HEK293T (cell line): ENCODE results near the gene SERPINA3.

Experiments
- CTCF ChIA-PET: fragments of 350-600 bp; formaldehyde crosslinking; extraction: SDS; loops from one replicate; lab custom pipeline; 2021; ENCODE audit warnings: antibody characterized with exemption, inconsistent platforms; lab: Yijun Ruan, JAX
- POLR2A ChIA-PET: fragments of 350-600 bp; formaldehyde crosslinking; extraction: SDS; loops from one replicate; lab custom pipeline; 2020; ENCODE audit warnings: antibody characterized with exemption, inconsistent platforms; lab: Yijun Ruan, JAX
- DNase-seq: peaks from one replicate; pipeline ENCODE4 v3.0.0; 2012; ENCODE audit warnings: mixed read lengths; ENCODE audit errors: extremely low spot score
- ARNT ChIP-seq: fragments of 450-650 bp; IDR thresholded peaks from 2 replicates; pipeline ENCODE4 v1.6.1; 2017; ENCODE audit warnings: mild to moderate bottlenecking
- BHLHE40 ChIP-seq: fragments of 450-650 bp; IDR thresholded peaks from 2 replicates; pipeline ENCODE4 v1.6.1; 2016; ENCODE audit warnings: mild to moderate bottlenecking, moderate library complexity, borderline replicate concordance
- CTBP1 ChIP-seq: fragments of 450-650 bp; IDR thresholded peaks from 2 replicates; pipeline ENCODE4 v1.6.1; 2016; ENCODE audit warnings: borderline replicate concordance
- ELF4 ChIP-seq: fragments of 450-650 bp; IDR thresholded peaks from 2 replicates; pipeline ENCODE4 v1.6.1; 2017; ENCODE audit warnings: antibody characterized with exemption
- FOXA1 ChIP-seq: fragments of 450-650 bp; IDR thresholded peaks from 2 replicates; pipeline ENCODE4 v1.6.1; 2016; ENCODE audit warnings: mild to moderate bottlenecking
- FOXK2 ChIP-seq: fragments of 450-650 bp; IDR thresholded peaks from 2 replicates; pipeline ENCODE4 v1.6.1; 2016; ENCODE audit warnings: mild to moderate bottlenecking
- FOXM1 ChIP-seq: fragments of 450-650 bp; IDR thresholded peaks from 2 replicates; pipeline ENCODE4 v1.6.1; 2017; ENCODE audit warnings: mild to moderate bottlenecking, borderline replicate concordance
- HDGF ChIP-seq: fragments of 450-650 bp; IDR thresholded peaks from 2 replicates; pipeline ENCODE4 v1.6.1; 2017; ENCODE audit warnings: antibody characterized with exemption, borderline replicate concordance
- L3MBTL2 ChIP-seq: fragments of 450-650 bp; conservative IDR thresholded peaks from 2 replicates; pipeline ENCODE4 v1.6.1; 2016; ENCODE audit warnings: mild to moderate bottlenecking
- LEF1 ChIP-seq: fragments of 450-650 bp; IDR thresholded peaks from 2 replicates; pipeline ENCODE4 v1.6.1; 2017; ENCODE audit warnings: mild to moderate bottlenecking, borderline replicate concordance
- NFRKB ChIP-seq: fragments of 450-650 bp; IDR thresholded peaks from 2 replicates; pipeline ENCODE4 v1.6.1; 2016; ENCODE audit warnings: mild to moderate bottlenecking, moderate library complexity
- SP1 ChIP-seq: fragments of 450-650 bp; IDR thresholded peaks from 2 replicates; pipeline ENCODE4 v1.6.1; 2017
- SUZ12 ChIP-seq: fragments of 450-650 bp; IDR thresholded peaks from 2 replicates; pipeline ENCODE4 v1.6.1; 2016; ENCODE audit warnings: mild to moderate bottlenecking
- TARDBP ChIP-seq: fragments of 450-650 bp; IDR thresholded peaks from 2 replicates; pipeline ENCODE4 v1.6.1; 2016
- ZNF384 ChIP-seq: fragments of 450-650 bp; IDR thresholded peaks from 2 replicates; pipeline ENCODE4 v1.6.1; 2016
- TF ChIP-seq, protein P1 (sequence below): fragments of 450-650 bp; IDR thresholded peaks from 2 replicates; pipeline ENCODE4 v1.6.1; 2016

Gene SERPINA3

DNA sequence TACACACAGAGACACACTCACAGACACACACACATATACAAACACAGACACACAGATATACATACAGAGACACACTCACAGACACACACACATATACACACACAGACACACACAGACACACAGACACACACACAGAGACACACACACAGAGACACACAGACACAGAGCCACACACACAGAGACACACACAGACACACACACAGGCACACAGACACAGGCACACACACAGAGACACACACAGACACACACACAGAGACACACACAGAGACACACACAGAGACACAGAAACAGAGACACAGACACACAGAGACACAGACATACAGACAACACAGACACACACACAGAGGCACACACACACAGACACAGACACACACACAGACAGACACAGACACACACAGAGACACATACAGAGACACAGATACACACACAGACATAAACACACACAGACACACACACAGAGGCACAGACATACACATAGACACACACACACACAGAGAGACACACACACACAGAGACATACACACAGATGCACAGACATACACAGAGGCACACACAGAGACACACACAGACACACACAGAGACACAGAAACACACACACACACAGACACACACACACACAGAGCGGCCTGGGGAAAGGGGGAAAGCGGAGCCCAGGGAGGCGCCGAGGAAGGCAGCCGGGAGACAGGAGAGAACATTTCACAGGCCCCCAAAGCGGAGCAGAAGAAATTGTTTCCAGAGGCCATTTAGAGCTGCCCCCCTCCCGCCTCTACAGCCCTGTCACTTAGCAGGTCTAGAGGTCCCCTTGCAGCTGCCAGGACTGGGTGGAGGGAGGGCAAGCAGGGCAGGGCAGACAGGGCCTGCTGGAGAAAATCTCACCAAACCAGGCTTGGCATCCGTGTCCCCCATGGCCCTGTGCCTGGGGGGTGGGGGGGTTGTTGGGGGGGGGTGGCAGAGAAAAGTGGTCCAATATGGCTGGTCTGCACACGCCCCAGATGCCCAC is 38.9 kb downstream of the SERPINA3 start:
- ChIA-PET POLR2A (no interaction called here), CTCF (no interaction called here)
- TF ChIP-seq TARDBP (no peak), CTBP1 (no peak), ELF4 (no peak), HDGF (no peak), BHLHE40 (no peak), NFRKB (no peak), FOXK2 (no peak), LEF1 (no peak), FOXM1 (no peak), L3MBTL2 (no peak), SUZ12 (no peak), ZNF384 (no peak), FOXA1 (no peak), SP1 (no peak), ARNT (no peak)
- TF ChIP-seq, protein P1, sequence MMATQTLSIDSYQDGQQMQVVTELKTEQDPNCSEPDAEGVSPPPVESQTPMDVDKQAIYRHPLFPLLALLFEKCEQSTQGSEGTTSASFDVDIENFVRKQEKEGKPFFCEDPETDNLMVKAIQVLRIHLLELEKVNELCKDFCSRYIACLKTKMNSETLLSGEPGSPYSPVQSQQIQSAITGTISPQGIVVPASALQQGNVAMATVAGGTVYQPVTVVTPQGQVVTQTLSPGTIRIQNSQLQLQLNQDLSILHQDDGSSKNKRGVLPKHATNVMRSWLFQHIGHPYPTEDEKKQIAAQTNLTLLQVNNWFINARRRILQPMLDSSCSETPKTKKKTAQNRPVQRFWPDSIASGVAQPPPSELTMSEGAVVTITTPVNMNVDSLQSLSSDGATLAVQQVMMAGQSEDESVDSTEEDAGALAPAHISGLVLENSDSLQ = no peak

DNA sequence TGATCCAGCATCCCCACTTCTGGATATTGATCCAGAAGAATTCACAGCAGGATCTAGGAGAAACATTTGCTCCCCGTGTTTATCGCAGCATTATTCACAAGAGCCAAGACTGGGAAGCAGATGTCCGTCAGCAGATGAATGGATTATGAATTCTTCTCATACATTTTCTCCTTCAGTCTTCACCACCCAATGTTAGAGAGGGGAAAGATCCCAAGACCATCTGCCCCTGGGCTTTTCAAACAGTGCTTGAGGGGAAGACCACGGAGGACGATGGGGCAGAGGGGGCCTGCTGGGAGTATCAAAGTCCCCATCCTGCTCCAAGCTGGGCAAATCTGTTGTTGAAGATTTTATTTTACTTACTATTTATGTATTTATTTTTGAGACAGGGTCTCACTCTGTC is 41.1 kb downstream of the SERPINA3 start:
- ChIA-PET POLR2A (no interaction called here), CTCF (no interaction called here)

More for the DNA sequence above, 38.9 kb downstream of the SERPINA3 start:
- DNase-seq = no peak

DNA sequence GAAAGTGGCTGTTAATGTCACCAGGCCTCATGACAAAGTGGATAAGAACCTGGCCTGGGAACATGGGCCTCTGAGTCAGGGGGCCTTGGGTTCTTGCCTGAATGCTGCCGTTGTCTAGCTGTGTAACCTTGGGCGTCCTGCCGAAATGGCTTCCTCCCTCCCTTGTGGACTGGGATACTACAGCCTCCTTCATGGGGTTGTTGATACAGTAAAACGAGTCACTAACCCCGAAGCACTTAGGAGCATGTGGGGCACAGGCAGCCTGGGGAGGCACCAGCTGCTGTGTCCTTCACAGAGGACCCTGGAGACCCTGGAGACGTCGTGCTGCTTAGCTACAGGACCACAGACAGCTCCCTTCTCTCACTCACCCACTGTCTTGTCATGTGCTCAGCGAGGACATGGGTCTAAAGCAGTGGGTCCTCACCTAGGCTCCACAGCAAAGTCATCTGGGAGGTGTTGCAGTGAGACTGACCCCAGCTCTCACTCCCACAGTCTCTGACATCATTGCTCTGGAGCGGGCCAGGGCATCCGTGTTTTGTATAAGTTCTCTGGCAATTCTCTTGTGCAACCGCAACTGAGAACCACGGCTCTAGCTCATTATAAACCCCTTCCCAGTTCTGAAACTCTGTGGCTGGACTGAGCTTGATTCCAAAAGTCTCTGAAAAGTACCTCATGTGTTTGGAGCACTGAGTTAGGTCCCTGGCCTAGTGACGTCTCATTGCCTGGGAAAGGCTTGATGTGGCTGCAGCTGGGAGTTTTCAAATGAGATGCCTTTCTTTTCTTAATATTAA is 42.1 kb downstream of the SERPINA3 start:
- DNase-seq = no peak
- POLR2A ChIA-PET = no interaction called here
- no peak for TF ChIP-seq NFRKB
- TF ChIP-seq, protein P1 = no peak
- TF ChIP-seq FOXK2 = no peak
- TF ChIP-seq FOXA1 = no peak
- no peak for TF ChIP-seq SP1
- no peak for TF ChIP-seq TARDBP
- CTCF ChIA-PET = interaction anchor here (1.1 kb wide), 1 partner anchor 17 kb away, joined by 3 read pairs; no protein-coding TSS in a partner anchor

More for the DNA sequence above, 41.1 kb downstream of the SERPINA3 start:
- DNase-seq = no peak
- TF ChIP-seq, protein P1 = no peak
- no peak for TF ChIP-seq FOXK2
- no peak for TF ChIP-seq NFRKB
- no peak for TF ChIP-seq FOXM1
- TF ChIP-seq ELF4 = no peak

DNA sequence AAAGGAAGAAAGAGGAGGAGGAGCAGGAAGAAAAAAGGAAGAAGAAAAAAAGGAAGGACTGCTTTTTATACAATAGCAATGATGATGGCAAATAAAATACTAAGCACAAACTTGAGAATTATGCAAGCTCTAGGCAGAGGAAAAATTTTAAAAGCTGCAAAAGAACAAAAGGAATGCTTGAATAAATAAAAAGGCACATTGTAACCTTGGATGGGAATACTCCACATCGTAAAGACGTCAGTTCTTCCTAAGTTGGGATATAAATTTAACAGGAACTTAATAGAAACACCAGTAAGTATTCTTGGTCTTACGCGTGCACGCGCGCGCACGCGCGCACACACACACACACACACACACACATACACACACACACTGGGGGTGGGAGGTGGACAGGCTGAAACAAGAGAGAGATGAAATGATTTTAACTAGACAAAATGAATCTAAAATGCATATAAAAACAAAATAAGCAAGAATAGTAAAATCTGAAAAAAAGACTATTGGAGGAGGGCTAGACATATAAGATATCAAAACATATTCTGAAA is 43.0 kb downstream of the SERPINA3 start:
- ChIA-PET CTCF (interaction anchor here (1.1 kb wide), 1 partner anchor 18 kb away, joined by 3 read pairs; no protein-coding TSS in a partner anchor), POLR2A (no interaction called here)
- TF ChIP-seq HDGF = no peak
- no peak for TF ChIP-seq FOXM1
- TF ChIP-seq BHLHE40 = no peak
- TF ChIP-seq ZNF384 = no peak
- no peak for TF ChIP-seq ELF4
- no peak for TF ChIP-seq CTBP1
- TF ChIP-seq, protein P1 = no peak
- no peak for TF ChIP-seq FOXK2
- no peak for TF ChIP-seq ARNT
- TF ChIP-seq L3MBTL2 = no peak
- TF ChIP-seq SUZ12 = no peak
- TF ChIP-seq LEF1 = no peak
- no peak for TF ChIP-seq NFRKB
- no peak for TF ChIP-seq TARDBP
- TF ChIP-seq FOXA1 = no peak
- TF ChIP-seq SP1 = no peak
- no peak for DNase-seq

DNA sequence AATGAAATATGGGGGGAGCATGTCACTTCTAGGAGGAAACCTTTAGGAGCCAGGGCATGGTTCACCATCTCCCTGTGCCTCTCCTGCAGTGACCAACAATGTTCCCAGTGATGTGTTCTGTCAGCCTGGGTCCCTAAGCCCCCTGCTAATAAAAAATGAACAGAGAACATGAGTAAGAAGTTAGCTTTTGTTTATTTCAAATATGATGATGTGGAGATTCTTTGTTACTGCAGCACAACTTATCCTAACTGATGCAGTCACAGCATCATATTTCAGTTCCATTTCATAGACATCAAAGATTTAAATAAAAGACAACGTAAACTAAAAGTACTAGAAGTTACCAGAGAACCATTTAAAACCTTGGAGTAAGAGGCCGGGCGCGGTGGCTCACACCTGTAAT is 43.9 kb downstream of the SERPINA3 start:
- CTCF ChIA-PET = no interaction called here

More for the DNA sequence above, 43.9 kb downstream of the SERPINA3 start:
- no peak for DNase-seq
- POLR2A ChIA-PET = no interaction called here
- TF ChIP-seq SUZ12 (no peak), BHLHE40 (no peak), ARNT (no peak), SP1 (no peak), HDGF (no peak), TARDBP (no peak), ZNF384 (no peak), LEF1 (no peak), NFRKB (no peak)
